Spinal cord (tissue), 10 donors: Measurements from ENCODE around the gene PLK5. TPM values are rescaled to one million over a fixed set of nuclear protein-coding genes. Genes with fewer than 3 reads are reported as not detected.
"Not testable (repeated sequence)": the region's sequence is repeated elsewhere in the genome, so short reads cannot be mapped to it uniquely, and the experiment has no call there.

Experiments used
- DNase-seq, 6 donors: peaks; one replicate each; pipeline versions ENCODE4 v3.0.0 to v3.0.0-alpha.2; 2013 to 2015; ENCODE audit warnings: low spot score in 6 of 6, low read depth in 4 of 6
- H3K27ac ChIP-seq: one replicate; pipeline ENCODE4 v1.5.1; 2013; ENCODE audit warnings: low read depth, low read length, control low read depth
- H3K27me3 ChIP-seq: one replicate; pipeline ENCODE4 v1.6.1; 2013; ENCODE audit warnings: low read length; ENCODE audit not compliant: control insufficient read depth, insufficient read depth
- H3K36me3 ChIP-seq: one replicate; pipeline ENCODE4 v1.6.1; 2013; ENCODE audit warnings: low read length; ENCODE audit not compliant: control insufficient read depth, insufficient read depth
- H3K4me1 ChIP-seq: one replicate; pipeline ENCODE4 v1.6.1; 2013; ENCODE audit warnings: low read length; ENCODE audit not compliant: control insufficient read depth, insufficient read depth
- H3K4me3 ChIP-seq: one replicate; pipeline ENCODE4 v1.5.1; 2013; ENCODE audit warnings: low read depth, low read length, control low read depth
- H3K9me3 ChIP-seq: one replicate; pipeline ENCODE4 v1.6.1; 2013; ENCODE audit warnings: low read length; ENCODE audit not compliant: control insufficient read depth, insufficient read depth
- WGBS: methylation state at CpG from one replicate; pipeline ENCODE4 v1.1.5; 2013; ENCODE audit warnings: missing lambda C conversion rate; ENCODE audit not compliant: insufficient coverage; 5-methylcytosine and 5-hydroxymethylcytosine counted together
- polyA plus RNA-seq, 2 donors: library from polyadenylated mRNA; unstranded; fragments of 120-200 nt; gene quantifications; one replicate each; pipeline ENCODE4 v1.2.1, GENCODE V29; 2013; ENCODE audit not compliant: insufficient read length in 2 of 2
- total RNA-seq, 2 donors: library from RNA; depleted of rRNA in 1 of 2; stranded (reverse); fragments of 120-200 nt in 1 of 2; fragments of >200 nt in 1 of 2; gene quantifications; one replicate each; pipeline versions ENCODE4 v1.2.3 to v1.2.4, GENCODE V29; 2013 to 2014
- donor health status: healthy.

PLK5 gene
- total and polyA plus RNA-seq, 4 donors: 0.59 to 5.9 (median 2.4) TPM

DNA sequence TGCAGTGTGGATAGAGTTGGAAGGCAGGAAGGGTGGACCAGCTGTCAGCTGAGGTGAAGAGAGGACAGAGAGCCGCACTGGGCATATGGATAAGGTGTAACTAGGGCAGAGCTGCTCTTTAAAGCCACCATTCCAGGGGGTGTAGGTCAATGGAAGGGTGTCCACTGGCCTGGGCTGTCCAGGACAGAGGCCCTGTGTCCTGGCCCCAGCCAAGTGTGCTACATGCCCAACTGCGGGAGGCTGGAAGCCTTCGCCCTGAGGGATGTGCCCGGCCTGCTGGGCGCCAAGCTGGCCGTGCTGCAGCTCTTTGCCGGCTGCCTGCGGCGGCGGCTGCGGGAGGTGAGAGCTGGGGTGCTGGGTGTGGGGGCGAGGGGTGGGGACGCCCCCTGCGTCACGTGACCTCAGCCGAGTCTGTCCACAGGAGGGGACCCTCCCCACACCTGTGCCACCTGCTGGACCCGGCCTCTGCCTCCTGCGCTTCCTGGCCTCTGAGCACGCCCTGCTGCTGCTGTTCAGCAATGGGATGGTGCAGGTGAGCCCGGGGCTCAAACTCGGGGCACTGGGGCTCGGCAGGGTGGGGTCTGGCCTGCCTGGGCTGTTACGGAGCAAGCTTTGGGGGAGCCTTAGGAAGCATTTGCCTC, 9.8 kb downstream of the PLK5 start:
- Histone ChIP-seq H3K4me3 (no peak overlapping the region), H3K36me3 (peaks cover 36% of the 10 kb centered on the region), H3K9me3 (no peaks in the 10 kb centered on the region), H3K27ac (no peak overlapping the region), H3K4me1 (peaks cover 3% of the 10 kb centered on the region), H3K27me3 (no peaks in the 10 kb centered on the region)
- no peak for DNase-seq
- 65% methylated on average over 18 of the region's 23 CpGs for WGBS

DNA sequence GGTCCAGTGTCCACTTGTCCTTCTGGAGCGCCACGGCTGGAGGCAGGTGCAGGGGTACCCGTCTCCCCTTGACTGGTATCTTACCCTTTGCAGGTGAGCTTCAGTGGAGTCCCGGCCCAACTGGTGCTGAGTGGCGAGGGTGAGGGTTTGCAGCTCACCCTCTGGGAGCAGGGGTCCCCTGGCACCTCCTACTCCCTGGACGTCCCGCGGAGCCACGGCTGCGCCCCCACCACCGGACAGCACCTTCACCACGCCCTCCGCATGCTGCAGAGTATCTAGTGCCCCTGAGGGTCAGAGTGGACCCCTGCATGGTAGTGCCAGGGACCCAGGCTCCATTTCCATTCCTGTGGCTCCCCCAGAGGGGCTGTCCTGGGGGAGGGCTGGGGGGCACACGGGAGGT, 11.1 kb downstream of the PLK5 start:
- no peak for DNase-seq
- Histone ChIP-seq H3K36me3 (peaks cover 22% of the 10 kb centered on the region), H3K27me3 (no peaks in the 10 kb centered on the region), H3K9me3 (no peaks in the 10 kb centered on the region), H3K27ac (no peak overlapping the region), H3K4me3 (no peak overlapping the region), H3K4me1 (peaks cover 8% of the 10 kb centered on the region)
- 83% methylated on average over 14 of the region's 14 CpGs for WGBS

DNA sequence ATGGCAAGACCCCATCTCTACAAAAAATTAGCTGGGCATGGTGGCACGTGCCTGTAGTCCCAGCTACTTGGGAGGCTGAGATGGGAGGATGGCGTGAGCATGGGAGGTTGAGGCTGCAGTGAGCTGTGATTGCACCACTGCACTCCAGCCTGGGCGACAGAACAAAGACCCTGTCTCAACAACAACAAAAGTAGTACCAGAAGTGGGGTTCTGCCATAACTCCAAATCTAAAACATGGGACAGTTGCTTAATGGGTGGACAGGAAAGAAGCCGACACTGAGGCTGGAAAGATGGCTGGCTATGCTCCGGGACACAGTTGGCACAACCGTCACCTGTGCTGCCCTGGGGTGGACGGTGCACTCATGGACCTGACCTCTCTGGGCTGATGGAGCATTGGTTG, 11.8 kb downstream of the PLK5 start:
- H3K4me3 ChIP-seq, H3K27ac ChIP-seq, H3K9me3 ChIP-seq, DNase-seq, H3K27me3 ChIP-seq: not testable (repeated sequence)
- peaks cover 18% of the 10 kb centered on the region for H3K36me3 ChIP-seq
- 96% methylated on average over 5 of the region's 7 CpGs for WGBS
- H3K4me1 ChIP-seq: peaks cover 13% of the 10 kb centered on the region

DNA sequence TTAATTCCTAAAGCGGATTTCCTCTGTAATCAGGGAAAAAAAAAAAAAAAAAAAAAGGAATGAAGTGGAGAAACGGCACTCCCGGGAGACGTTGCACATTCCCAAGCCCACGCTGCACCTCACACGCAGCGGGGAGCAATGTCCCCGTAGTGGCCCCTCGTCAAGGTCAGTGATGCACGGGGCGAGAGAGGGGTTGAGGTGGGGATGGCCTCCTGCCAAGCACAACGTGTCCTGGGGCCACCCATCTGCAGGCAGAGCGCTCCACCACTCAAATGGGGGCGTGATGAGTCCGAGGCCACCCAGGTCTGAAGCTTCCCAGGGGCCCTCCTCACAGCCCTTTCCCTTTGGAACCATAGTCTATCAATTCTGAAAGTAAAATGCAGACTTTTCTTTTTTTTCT, 15.1 kb downstream of the PLK5 start:
- 45% methylated on average over 11 of the region's 15 CpGs for WGBS
- peaks cover 7% of the 10 kb centered on the region for H3K36me3 ChIP-seq
- DNase-seq: no peak

DNA sequence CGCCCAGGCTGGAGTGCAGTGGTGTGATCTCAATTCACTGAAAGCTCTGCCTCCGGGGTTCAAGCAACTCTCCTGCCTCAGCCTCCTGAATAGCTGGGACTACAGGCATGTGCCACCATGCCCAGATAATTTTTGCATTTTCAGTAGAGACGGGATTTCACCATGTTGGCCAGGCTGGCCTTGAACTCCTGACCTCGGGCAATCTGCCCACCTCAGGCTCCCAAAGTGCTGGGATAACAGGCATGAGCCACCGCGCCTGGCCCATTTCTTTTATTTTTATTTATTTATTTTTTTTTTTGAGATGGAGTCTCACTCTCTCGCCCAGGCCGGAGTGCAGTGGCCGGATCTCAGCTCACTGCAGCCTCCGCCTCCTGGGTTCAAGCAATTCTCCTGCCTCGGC, 15.9 kb downstream of the PLK5 start:
- not testable (repeated sequence) for H3K27me3 ChIP-seq, H3K36me3 ChIP-seq, H3K27ac ChIP-seq, H3K9me3 ChIP-seq, H3K4me3 ChIP-seq, DNase-seq
- peaks cover 13% of the 10 kb centered on the region for H3K4me1 ChIP-seq
- WGBS: 90% methylated on average over 2 of the region's 11 CpGs

More for the DNA sequence above, 15.1 kb downstream of the PLK5 start:
- H3K9me3 ChIP-seq: no peaks in the 10 kb centered on the region
- peaks cover 13% of the 10 kb centered on the region for H3K4me1 ChIP-seq
- H3K4me3 ChIP-seq: no peak overlapping the region
- H3K27ac ChIP-seq: no peak overlapping the region
- H3K27me3 ChIP-seq: no peaks in the 10 kb centered on the region

DNA sequence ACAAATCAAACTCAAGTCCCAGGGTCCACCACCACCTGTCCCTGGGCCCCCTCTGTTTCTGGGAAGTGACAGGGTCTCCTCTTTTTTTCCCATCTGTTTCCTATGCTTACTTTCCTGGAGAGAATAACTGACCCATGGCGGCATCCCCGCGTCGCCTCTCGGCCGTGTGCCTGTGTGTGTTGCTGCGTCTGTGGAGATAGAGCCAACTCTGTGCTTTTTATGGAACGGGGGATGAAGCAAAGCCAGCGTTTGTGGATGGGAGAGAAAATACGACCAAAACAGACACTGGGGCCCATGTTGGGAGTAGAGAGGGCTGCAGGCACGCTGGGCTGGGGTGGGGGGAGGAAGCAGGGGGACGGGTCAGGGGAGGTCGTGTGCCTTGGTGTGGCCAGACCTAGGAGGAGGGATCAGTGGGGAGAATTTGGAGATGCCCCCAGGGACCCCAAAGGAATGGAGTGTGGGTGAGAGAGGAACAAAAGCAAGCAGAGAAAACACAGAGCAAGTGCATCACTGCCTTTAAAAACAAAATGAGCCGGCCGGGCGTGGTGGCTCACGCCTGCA, 16.6 kb downstream of the PLK5 start:
- peak in 2 of 6 donors; percentile 13 to 66 for DNase-seq
- H3K27me3 ChIP-seq: peaks cover under 1% of the 10 kb centered on the region
- H3K4me3 ChIP-seq: no peak overlapping the region
- H3K4me1 ChIP-seq: peaks cover 13% of the 10 kb centered on the region
- 30% methylated on average over 17 of the region's 17 CpGs for WGBS
- no peak overlapping the region for H3K27ac ChIP-seq
- no peaks in the 10 kb centered on the region for H3K36me3 ChIP-seq
- no peaks in the 10 kb centered on the region for H3K9me3 ChIP-seq

DNA sequence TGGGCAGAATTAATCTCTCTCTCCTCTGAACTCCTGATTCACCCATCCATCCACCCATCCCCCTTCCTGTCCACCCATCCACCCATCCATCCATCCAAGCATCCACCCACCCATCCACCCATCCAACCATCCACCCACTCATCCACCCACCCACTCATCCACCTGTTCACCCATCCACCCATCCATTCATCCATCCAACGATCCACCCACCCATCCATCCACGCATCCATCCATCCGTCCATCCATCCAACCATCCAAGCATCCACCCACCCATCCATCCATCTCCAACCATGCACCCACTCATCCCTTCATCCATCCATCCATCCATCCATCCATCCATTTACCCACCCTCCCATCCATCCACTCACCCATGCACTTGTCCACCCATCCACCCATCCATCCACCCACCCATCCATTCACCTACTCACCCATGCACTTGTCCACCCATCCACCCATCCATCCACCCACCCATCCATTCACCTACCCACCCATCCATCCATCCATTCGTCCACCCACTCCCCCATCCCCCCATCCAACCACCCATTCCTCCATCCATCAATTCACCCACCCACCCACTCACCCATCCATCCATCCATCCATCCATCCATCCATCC, 25.6 kb downstream of the PLK5 start:
- Histone ChIP-seq H3K4me3 (no peak overlapping the region), H3K36me3 (peaks cover 10% of the 10 kb centered on the region), H3K27me3 (peaks cover 4% of the 10 kb centered on the region), H3K27ac (no peak overlapping the region), H3K4me1 (peaks cover 6% of the 10 kb centered on the region), H3K9me3 (no peaks in the 10 kb centered on the region)
- WGBS: 88% methylated on average over 4 of the region's 4 CpGs
- no peak for DNase-seq

DNA sequence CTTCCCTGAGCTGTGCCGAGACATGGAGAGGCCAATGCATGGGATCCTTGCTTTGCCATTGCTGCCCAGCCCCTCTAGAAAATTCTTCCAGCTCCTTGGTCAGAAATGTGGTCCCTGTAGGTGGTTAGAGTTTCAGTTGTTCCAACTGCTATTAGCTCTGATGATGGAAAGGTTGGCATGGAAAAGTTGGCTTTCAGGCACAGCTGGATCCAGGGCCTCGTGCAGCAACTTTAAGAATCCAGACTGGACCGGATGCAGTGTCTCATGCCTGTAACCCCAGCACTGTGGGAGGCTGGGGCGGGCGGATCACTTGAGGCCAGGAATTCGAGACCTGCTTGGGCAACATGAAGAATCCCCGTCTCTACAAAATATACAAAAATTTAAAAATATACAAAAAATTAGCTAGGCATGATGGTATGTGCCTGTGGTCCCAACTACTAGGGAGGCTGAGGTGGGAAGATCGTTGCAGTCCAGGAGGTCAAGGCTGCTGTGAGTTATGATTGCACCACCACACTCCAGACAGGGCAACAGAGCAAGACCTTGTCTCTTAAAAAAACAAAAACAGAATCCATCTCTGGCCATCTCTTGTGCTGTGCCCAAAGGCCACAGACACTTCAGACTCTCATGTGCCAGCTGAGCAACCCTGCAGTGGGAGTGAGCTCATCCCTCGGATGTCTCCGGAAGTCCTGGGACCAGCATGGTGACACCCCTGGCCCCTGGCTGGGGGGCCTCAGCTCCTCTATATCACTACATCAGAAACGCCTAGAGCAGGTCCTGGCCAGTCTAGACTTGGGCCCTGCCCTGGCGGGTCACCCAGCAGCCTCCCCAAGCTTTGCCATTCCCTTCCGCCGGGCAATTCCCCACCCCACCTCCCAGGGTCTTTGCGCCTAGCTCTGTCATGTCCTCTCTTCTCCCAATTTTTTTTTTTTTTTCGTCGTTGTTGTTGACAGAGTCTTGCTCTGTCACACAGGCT, 27.5 kb downstream of the PLK5 start:
- Histone ChIP-seq H3K27ac (no peak overlapping the region), H3K4me1 (peaks cover 1% of the 10 kb centered on the region), H3K4me3 (no peak overlapping the region)

DNA sequence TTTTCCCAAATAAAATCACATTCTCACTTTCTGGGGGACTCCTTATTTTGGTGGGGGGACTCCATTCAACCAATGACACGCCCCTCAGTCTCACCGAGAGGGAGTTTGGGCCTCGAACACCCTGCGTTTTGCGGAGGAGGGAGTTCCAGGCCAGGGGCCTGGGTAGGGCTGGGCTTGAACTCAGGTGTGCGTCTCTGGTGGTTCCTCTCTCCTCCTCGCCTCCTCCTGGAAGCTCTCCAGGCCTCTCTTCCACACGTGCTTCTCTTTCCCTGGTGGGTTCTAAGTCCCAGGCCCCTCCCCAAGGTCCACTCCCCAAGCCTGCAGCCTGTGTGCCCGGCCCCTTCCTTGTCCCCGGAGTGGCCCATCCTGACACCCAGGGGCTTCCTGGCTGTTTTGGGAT, 29.5 kb downstream of the PLK5 start:
- H3K36me3 ChIP-seq: peaks cover 34% of the 10 kb centered on the region
- H3K27me3 ChIP-seq: no peaks in the 10 kb centered on the region
- no peak overlapping the region for H3K4me3 ChIP-seq
- no peaks in the 10 kb centered on the region for H3K9me3 ChIP-seq
- DNase-seq: no peak
- peaks cover 3% of the 10 kb centered on the region for H3K4me1 ChIP-seq
- no peak overlapping the region for H3K27ac ChIP-seq
- 91% methylated on average over 4 of the region's 10 CpGs for WGBS

More for the DNA sequence above, 27.5 kb downstream of the PLK5 start:
- Histone ChIP-seq H3K36me3 (peaks cover 24% of the 10 kb centered on the region), H3K27me3 (no peaks in the 10 kb centered on the region), H3K9me3 (no peaks in the 10 kb centered on the region)
- 86% methylated on average over 10 of the region's 17 CpGs for WGBS
- no peak for DNase-seq
